ENCODE results near the gene PHEX.

- TF ChIP-seq CTCF (IDR thresholded peaks at IDR 0.05) (no peak), EP300 (IDR thresholded peaks at IDR 0.05) (no peak), POLR2A (IDR thresholded peaks at IDR 0.05) (no peak), POLR2AphosphoS5 (IDR thresholded peaks at IDR 0.05) (no peak)
Measured at GRCh38 chrX:22248401-22248800, 216.3 kb downstream of the PHEX start.

Measured in stomach (tissue), 4 donors.